GM13976 (cell line): ENCODE results near the gene CDH22.

Experiments
- DNase-seq: peaks from one replicate; pipeline ENCODE4 v3.0.0; 2012; ENCODE audit warnings: low spot score
- CTCF ChIP-seq: IDR thresholded peaks from 2 replicates; pipeline ENCODE4 v1.5.1; 2012; ENCODE audit warnings: borderline replicate concordance, mild to moderate bottlenecking; ENCODE audit not compliant: insufficient read depth; ENCODE audit errors: extremely low read depth, missing control alignments, control extremely low read depth
- in situ Hi-C: fragments of 300-500 bp; cut with MboI; formaldehyde crosslinking; loops from one replicate; pipeline ENCODE4 v1.12.0; 2022; ENCODE audit warnings: low sequenced_read_pairs, mixed read lengths, inconsistent platforms; ENCODE audit not compliant: unreplicated experiment

CDH22 gene

GRCh38 chr20:46139266-46139889 lies 168.9 kb downstream of the CDH22 start:
- TF ChIP-seq CTCF, result no peak
- DNase-seq, result no peak
- in situ Hi-C loops, result loop anchor here (25.0 kb wide), 1 partner anchor 548 kb away; the partner anchor contains the start of gene TP53RK

- in situ Hi-C loops, result loop anchor here (25.0 kb wide), 1 partner anchor 549 kb away; the partner anchor contains the start of gene TP53RK
- no peak for TF ChIP-seq CTCF
- DNase-seq, result no peak
Measured at GRCh38 chr20:46137816-46138215, 170.5 kb downstream of the CDH22 start.

- DNase-seq, result no peak
- TF ChIP-seq CTCF, result no peak
- in situ Hi-C loops, result loop anchor here (25.0 kb wide), 1 partner anchor 551 kb away; the partner anchor contains the start of gene TP53RK
Measured at GRCh38 chr20:46135856-46136633, 172.3 kb downstream of the CDH22 start.

- no peak for DNase-seq
- in situ Hi-C loops, result loop anchor here (25.0 kb wide), 1 partner anchor 553 kb away; the partner anchor contains the start of gene TP53RK
- TF ChIP-seq CTCF, result no peak
Measured at GRCh38 chr20:46134716-46135115, 173.6 kb downstream of the CDH22 start.

- no peak for DNase-seq
- TF ChIP-seq CTCF, result no peak
- in situ Hi-C loops, result loop anchor here (25.0 kb wide), 1 partner anchor 553 kb away; the partner anchor contains the start of gene TP53RK
Measured at GRCh38 chr20:46133886-46134654, 174.2 kb downstream of the CDH22 start.

GRCh38 chr20:46132705-46133120 lies 175.6 kb downstream of the CDH22 start:
- in situ Hi-C loops, result loop anchor here (25.0 kb wide), 1 partner anchor 555 kb away; the partner anchor contains the start of gene TP53RK

More at GRCh38 chr20:46132705-46133120, 175.6 kb downstream of the CDH22 start:
- peak; percentile 93 for TF ChIP-seq CTCF
- DNase-seq, result peak; percentile 86
